A549 (cell line): ENCODE measurements around the gene VSTM5. TPM values are rescaled to one million over a fixed set of nuclear protein-coding genes. Genes with fewer than 3 reads are reported as not detected.

Source experiments
- ATAC-seq, 2 experiments: fragments of 200-7000 bp in 1 of 2; fragments of >200 bp in 1 of 2; cut with Nextera tagmentation in 1 of 2; cut with Tn5 transposase in 1 of 2; 3 replicates each; pipeline versions ENCODE4 v1.8.0 to v1.9.1; 2018 to 2020; ENCODE audit warnings: mild to moderate bottlenecking in 1 of 2, moderate library complexity in 1 of 2
- CTCF ChIA-PET: fragments of 300-600 bp; sonication (Branson Sonifier 250); formaldehyde crosslinking; extraction: SDS; loops from one replicate; lab custom pipeline; 2021; ENCODE audit warnings: antibody characterized with exemption, inconsistent platforms; lab: Yijun Ruan, JAX
- POLR2A ChIA-PET: fragments of 350-600 bp; formaldehyde crosslinking; extraction: SDS; loops from one replicate; lab custom pipeline; 2021; ENCODE audit warnings: antibody characterized with exemption, inconsistent platforms; lab: Yijun Ruan, JAX
- DNase-seq, 2 experiments: peaks; one replicate each; pipeline versions ENCODE4 v3.0.0 to v3.0.0-alpha.2; 2011 to 2016; ENCODE audit warnings: low read depth in 1 of 2, low spot score in 1 of 2
- FAIRE-seq: peaks from 2 replicates; lab custom pipeline; 2011; peaks lifted over from hg19 to GRCh38; lab: Jason Lieb, UNC
- H3K27ac ChIP-seq, 2 experiments: fragments of >200 bp; sonication (Bioruptor Twin); formaldehyde crosslinking; 3 replicates each; pipeline ENCODE4 v1.5.1; 2016 to 2017
- H3K4me1 ChIP-seq: fragments of >200 bp; sonication (Bioruptor Twin); formaldehyde crosslinking; 3 replicates; pipeline ENCODE4 v1.6.1; 2016
- H3K4me2 ChIP-seq: fragments of >200 bp; sonication (Bioruptor Twin); formaldehyde crosslinking; 3 replicates; pipeline ENCODE4 v1.6.1; 2016
- H3K4me3 ChIP-seq: fragments of >200 bp; sonication (Bioruptor Twin); formaldehyde crosslinking; 3 replicates; pipeline ENCODE4 v1.5.1; 2016
- H3K9me3 ChIP-seq: fragments of >200 bp; sonication (Bioruptor Twin); formaldehyde crosslinking; 3 replicates; pipeline ENCODE4 v1.6.1; 2016
- BCL3 ChIP-seq: fragments of >200 bp; sonication (Bioruptor Twin); formaldehyde crosslinking; IDR thresholded peaks from 3 replicates; pipeline ENCODE4 v1.6.1; 2016
- EHMT2 ChIP-seq: fragments of 200-600 bp; sonication (generic); IDR thresholded peaks from 2 replicates; pipeline ENCODE4 v1.6.1; 2016; ENCODE audit warnings: antibody characterized with exemption, low read depth, mild to moderate bottlenecking, moderate library complexity
- ESRRA ChIP-seq: fragments of 150-350 bp; IDR thresholded peaks from 2 replicates; pipeline ENCODE4 v1.6.1; 2014; ENCODE audit warnings: mild to moderate bottlenecking, low read length, borderline replicate concordance
- FOSB ChIP-seq: fragments of 250-450 bp; sonication (Bioruptor Pico); IDR thresholded peaks from 2 replicates; pipeline ENCODE4 v1.5.0; 2020; ENCODE audit warnings: mild to moderate bottlenecking, moderate library complexity
- HES2 ChIP-seq: fragments of >200 bp; sonication (Bioruptor Twin); formaldehyde crosslinking; IDR thresholded peaks from 2 replicates; pipeline ENCODE4 v1.6.1; 2016
- HEYL ChIP-seq: fragments of 250-450 bp; sonication (Bioruptor Pico); IDR thresholded peaks from 2 replicates; pipeline ENCODE4 v1.8.0; 2021; ENCODE audit warnings: mild to moderate bottlenecking, moderate library complexity
- HMGXB4 ChIP-seq: fragments of 250-450 bp; sonication (Bioruptor Pico); IDR thresholded peaks from 2 replicates; pipeline ENCODE4 v1.5.0; 2021; ENCODE audit warnings: mild to moderate bottlenecking, moderate library complexity, borderline replicate concordance
- JUNB ChIP-seq: fragments of >200 bp; sonication (Bioruptor Twin); formaldehyde crosslinking; IDR thresholded peaks from 2 replicates; pipeline ENCODE4 v1.6.1; 2016
- MAFK ChIP-seq: fragments of 450-650 bp; IDR thresholded peaks from 2 replicates; pipeline ENCODE4 v1.6.1; 2014; ENCODE audit not compliant: partially characterized antibody
- MYC ChIP-seq: IDR thresholded peaks from 2 replicates; pipeline ENCODE4 v1.6.1; 2012; ENCODE audit warnings: mild to moderate bottlenecking, inconsistent platforms, low read length, improper control_type of control experiment, borderline replicate concordance
- NPAS2 ChIP-seq: fragments of 250-450 bp; sonication (Bioruptor Pico); IDR thresholded peaks from 2 replicates; pipeline ENCODE4 v1.8.0; 2022; ENCODE audit warnings: mild to moderate bottlenecking, moderate library complexity, borderline replicate concordance
- POLR2A ChIP-seq: IDR thresholded peaks from 2 replicates; pipeline ENCODE4 v1.6.1; 2012; ENCODE audit warnings: mild to moderate bottlenecking, low read length
- RFX5 ChIP-seq: fragments of 450-650 bp; IDR thresholded peaks from 2 replicates; pipeline ENCODE4 v1.7.1; 2014; ENCODE audit warnings: antibody characterized with exemption, mild to moderate bottlenecking, moderate library complexity
- SREBF2 ChIP-seq: fragments of 450-650 bp; IDR thresholded peaks from 2 replicates; pipeline ENCODE4 v1.6.1; 2014; ENCODE audit warnings: mild to moderate bottlenecking, moderate library complexity
- TP53 ChIP-seq: fragments of 250-450 bp; sonication (Bioruptor Pico); IDR thresholded peaks from 2 replicates; pipeline ENCODE4 v1.5.0; 2021; ENCODE audit warnings: mild to moderate bottlenecking, moderate library complexity
- ZSCAN20 ChIP-seq: fragments of 250-450 bp; sonication (Bioruptor Pico); IDR thresholded peaks from 2 replicates; pipeline ENCODE4 v1.8.0; 2022; ENCODE audit warnings: mild to moderate bottlenecking, moderate library complexity
- WGBS: methylation state at CpG from one replicate; pipeline ENCODE4 v1.1.6; 2017; ENCODE audit errors: missing lambda C conversion rate; 5-methylcytosine and 5-hydroxymethylcytosine counted together
- polyA plus RNA-seq, 4 experiments: library from polyadenylated mRNA; depleted of rRNA in 3 of 4; stranded (reverse); fragments of >200 nt; fragmentation: RNase III in 1 of 4; extraction: RNeasy Plus Mini Kit Qiagen cat#74134 plus additional on column Dnase treatment in 1 of 4; gene quantifications; 2 replicates in 3 of 4; 3 replicates in 1 of 4; pipeline ENCODE4 v1.2.3, GENCODE V29; 2011 to 2017
- TF ChIP-seq, protein P1 (sequence below): IDR thresholded peaks from 2 replicates; pipeline ENCODE4 v1.6.1; 2012

VSTM5 gene
- polyA plus RNA-seq, 2 of the 4 experiments (the other 2 are of a cell fraction): 0.04 TPM; not detected in 1

GRCh38 chr11:93840180-93840579 lies 10.2 kb downstream of the VSTM5 start:
- ATAC-seq (no peak), FAIRE-seq (no peak)
- WGBS: 51% methylated on average over 2 of the region's 2 CpGs

GRCh38 chr11:93838967-93839366 lies 11.5 kb downstream of the VSTM5 start:
- Histone ChIP-seq H3K4me3 (no peak overlapping the region), H3K27ac (no peak overlapping the region), H3K4me1 (no peaks in the 10 kb centered on the region), H3K9me3 (no peaks in the 10 kb centered on the region), H3K4me2 (no peak overlapping the region)
- TF ChIP-seq EHMT2 (no peak), RFX5 (no peak), SREBF2 (no peak), JUNB (no peak), HES2 (no peak), MAFK (no peak), TP53 (no peak), MYC (no peak), POLR2A (no peak)
- TF ChIP-seq, protein P1, sequence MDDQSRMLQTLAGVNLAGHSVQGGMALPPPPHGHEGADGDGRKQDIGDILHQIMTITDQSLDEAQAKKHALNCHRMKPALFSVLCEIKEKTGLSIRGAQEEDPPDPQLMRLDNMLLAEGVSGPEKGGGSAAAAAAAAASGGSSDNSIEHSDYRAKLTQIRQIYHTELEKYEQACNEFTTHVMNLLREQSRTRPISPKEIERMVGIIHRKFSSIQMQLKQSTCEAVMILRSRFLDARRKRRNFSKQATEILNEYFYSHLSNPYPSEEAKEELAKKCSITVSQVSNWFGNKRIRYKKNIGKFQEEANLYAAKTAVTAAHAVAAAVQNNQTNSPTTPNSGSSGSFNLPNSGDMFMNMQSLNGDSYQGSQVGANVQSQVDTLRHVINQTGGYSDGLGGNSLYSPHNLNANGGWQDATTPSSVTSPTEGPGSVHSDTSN: no peak
- 89% methylated on average over 8 of the region's 8 CpGs for WGBS
- POLR2A ChIA-PET: no interaction called here
- FAIRE-seq: no peak
- DNase-seq: no peak
- ATAC-seq: no peak
- CTCF ChIA-PET: interaction anchor here (2.1 kb wide), 1 partner anchor 9 kb away, joined by 6 read pairs; no protein-coding TSS in a partner anchor

More at GRCh38 chr11:93840180-93840579, 10.2 kb downstream of the VSTM5 start:
- ChIA-PET POLR2A (no interaction called here), CTCF (interaction anchor here (1.2 kb wide), 1 partner anchor 331 kb away, joined by 3 read pairs; no protein-coding TSS in a partner anchor)
- no peaks in the 10 kb centered on the region for H3K9me3 ChIP-seq
- no peak overlapping the region for H3K27ac ChIP-seq
- no peak overlapping the region for H3K4me3 ChIP-seq
- H3K4me2 ChIP-seq: no peak overlapping the region
- DNase-seq: no peak
- H3K4me1 ChIP-seq: no peaks in the 10 kb centered on the region
- TF ChIP-seq HMGXB4 (CRISPR knock-in tag) (no peak), ESRRA (no peak), ZSCAN20 (no peak), POLR2A (no peak)
- TF ChIP-seq, protein P1: no peak

DNA sequence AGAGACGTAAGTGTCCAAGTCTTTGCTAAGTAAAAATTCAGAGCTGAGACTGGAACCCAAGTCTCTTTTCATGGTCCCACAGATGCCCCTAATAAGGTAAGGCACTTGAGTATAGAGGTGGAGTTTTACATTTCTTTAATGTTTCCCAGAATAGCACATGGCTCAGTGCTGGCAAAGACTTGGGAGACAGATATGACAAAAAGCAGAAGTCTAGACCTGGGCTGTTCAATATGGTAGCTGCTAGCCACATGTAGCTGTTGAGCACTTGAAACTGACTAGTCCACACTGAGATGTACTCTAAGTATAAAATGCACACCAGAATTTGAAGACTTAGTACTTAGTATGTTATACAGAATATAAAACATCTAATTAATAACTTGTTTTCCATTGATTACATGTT lies 17.6 kb downstream of the VSTM5 start:
- POLR2A ChIA-PET: no interaction called here
- WGBS: 45% methylated on average over 1 of the region's 1 CpG
- no peak for FAIRE-seq

More for the DNA sequence above, 17.6 kb downstream of the VSTM5 start:
- no peaks in the 10 kb centered on the region for H3K4me1 ChIP-seq
- no peak for TF ChIP-seq FOSB (CRISPR knock-in tag)
- no peak for TF ChIP-seq BCL3
- no peak for TF ChIP-seq NPAS2 (CRISPR knock-in tag)
- TF ChIP-seq HEYL: no peak
- TF ChIP-seq, all 56 proteins: peak for 0
- CTCF ChIA-PET: no interaction called here
- no peak for ATAC-seq
- no peak overlapping the region for H3K4me2 ChIP-seq
- H3K9me3 ChIP-seq: no peaks in the 10 kb centered on the region
- no peak overlapping the region for H3K4me3 ChIP-seq
- no peak for DNase-seq
- no peak overlapping the region for H3K27ac ChIP-seq
